Measurements from ENCODE around the gene VEZF1.

The VEZF1 gene

GRCh38 chr17:57948169-57948554, 39.9 kb downstream of the VEZF1 start:
- DNase-seq, result no peak

GRCh38 chr17:57947369-57947768, 40.7 kb downstream of the VEZF1 start:
- no peak for DNase-seq

- DNase-seq, result peak; percentile 48
These were observed 41.2 kb downstream of the VEZF1 start for GRCh38 chr17:57946798-57947358.

GRCh38 chr17:57945996-57946797, 41.9 kb downstream of the VEZF1 start:
- no peak for DNase-seq

GRCh38 chr17:57944908-57945307, 43.1 kb downstream of the VEZF1 start:
- no peak for DNase-seq

- DNase-seq, result no peak
These were observed 44.4 kb downstream of the VEZF1 start for GRCh38 chr17:57943645-57944044.

- no peak for DNase-seq
These were observed 44.9 kb downstream of the VEZF1 start for GRCh38 chr17:57943140-57943539.

- no peak for DNase-seq
These were observed 46.4 kb downstream of the VEZF1 start for GRCh38 chr17:57941384-57942370.

- no peak for DNase-seq
These were observed 47.3 kb downstream of the VEZF1 start for GRCh38 chr17:57940653-57941329.

GRCh38 chr17:57940231-57940630, 47.8 kb downstream of the VEZF1 start:
- DNase-seq, result no peak

GRCh38 chr17:57939797-57940196, 48.3 kb downstream of the VEZF1 start:
- DNase-seq, result peak; percentile 8

GRCh38 chr17:57938061-57938502, 50.0 kb downstream of the VEZF1 start:
- no peak for DNase-seq

- DNase-seq, result no peak
These were observed 50.6 kb downstream of the VEZF1 start for GRCh38 chr17:57937492-57937891.

- DNase-seq, result no peak
These were observed 51.9 kb downstream of the VEZF1 start for GRCh38 chr17:57935833-57936807.

- no peak for DNase-seq
These were observed 56.4 kb downstream of the VEZF1 start for GRCh38 chr17:57931488-57932137.

- DNase-seq, result no peak
These were observed 57.8 kb downstream of the VEZF1 start for GRCh38 chr17:57930239-57930638.

GRCh38 chr17:57929386-57929785, 58.7 kb downstream of the VEZF1 start:
- DNase-seq, result no peak

- no peak for DNase-seq
These were observed 59.1 kb downstream of the VEZF1 start for GRCh38 chr17:57928928-57929327.

GRCh38 chr17:57927048-57927723, 60.9 kb downstream of the VEZF1 start:
- DNase-seq, result no peak

- no peak for DNase-seq
These were observed 61.4 kb downstream of the VEZF1 start for GRCh38 chr17:57926723-57927047.
